HG03103 (cell line): Measurements from ENCODE around the gene KDM2B.
"Not testable (repeated sequence)": the region's sequence is repeated elsewhere in the genome, so short reads cannot be mapped to it uniquely, and the experiment has no call there.

ENCODE experiments used
- ATAC-seq: cut with Tn5 transposase; IDR thresholded peaks from one replicate; pipeline ENCODE4 v1.9.1; 2021; ENCODE audit warnings: low read depth; ENCODE audit not compliant: unreplicated experiment

Gene KDM2B

DNA sequence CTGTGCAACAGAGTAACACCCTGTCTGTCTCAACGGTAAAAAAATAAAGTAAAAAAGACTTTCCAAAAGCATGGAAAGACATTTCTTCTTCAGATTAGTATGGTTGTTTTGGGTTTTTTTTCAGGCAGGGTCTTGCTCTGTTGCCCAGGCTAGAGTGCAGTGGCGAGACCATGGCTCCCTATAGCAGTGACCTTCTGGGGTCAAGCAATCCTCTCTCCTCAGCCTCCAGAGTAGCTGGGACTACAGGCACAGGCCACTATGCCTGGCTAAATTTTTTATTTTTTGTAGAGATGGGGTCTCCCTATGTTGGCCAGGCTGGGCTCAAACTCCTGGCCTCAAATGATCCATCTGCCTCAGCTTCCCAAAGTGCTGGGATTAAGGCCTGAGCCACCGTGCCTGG is 72.8 kb downstream of the KDM2B start:
- no peak for ATAC-seq

DNA sequence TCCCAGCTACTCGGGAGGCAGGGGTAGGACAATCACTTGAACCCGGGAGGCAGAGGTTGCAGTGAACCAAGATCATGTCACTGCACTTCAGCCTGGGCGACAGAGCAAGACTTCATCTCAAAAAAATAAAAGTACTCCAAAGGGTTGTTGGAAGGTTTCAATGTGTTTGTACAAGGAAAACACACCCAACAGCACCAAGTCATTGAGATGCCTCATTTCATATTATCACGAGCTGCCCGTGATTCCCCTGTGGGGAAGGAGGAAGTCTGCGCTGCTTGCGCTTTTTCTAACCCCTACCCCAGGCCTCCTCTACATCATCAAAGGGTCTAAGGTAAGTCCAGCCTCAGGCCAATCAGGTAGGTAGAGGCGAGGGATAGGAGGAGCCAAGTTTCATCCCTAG is 73.6 kb downstream of the KDM2B start:
- ATAC-seq: no peak

DNA sequence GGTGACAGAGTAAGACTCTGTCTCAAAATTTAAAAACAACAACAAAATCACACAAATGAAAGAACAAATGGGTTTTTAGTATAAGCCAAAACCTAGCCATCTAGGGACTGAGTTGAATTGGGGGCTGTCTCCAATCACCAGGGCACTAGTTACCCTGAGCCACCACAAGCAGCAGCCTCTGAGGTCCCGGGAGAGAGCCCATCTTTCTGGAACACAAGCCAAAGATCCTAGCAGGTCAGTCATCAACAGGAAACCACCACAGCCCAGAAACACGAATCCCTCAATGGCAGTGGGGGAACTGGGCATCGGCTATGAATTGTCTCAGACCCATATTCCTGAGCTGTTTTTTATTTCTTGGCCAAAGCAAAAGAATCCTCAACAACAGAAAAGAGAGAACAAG is 75.3 kb downstream of the KDM2B start:
- no peak for ATAC-seq

DNA sequence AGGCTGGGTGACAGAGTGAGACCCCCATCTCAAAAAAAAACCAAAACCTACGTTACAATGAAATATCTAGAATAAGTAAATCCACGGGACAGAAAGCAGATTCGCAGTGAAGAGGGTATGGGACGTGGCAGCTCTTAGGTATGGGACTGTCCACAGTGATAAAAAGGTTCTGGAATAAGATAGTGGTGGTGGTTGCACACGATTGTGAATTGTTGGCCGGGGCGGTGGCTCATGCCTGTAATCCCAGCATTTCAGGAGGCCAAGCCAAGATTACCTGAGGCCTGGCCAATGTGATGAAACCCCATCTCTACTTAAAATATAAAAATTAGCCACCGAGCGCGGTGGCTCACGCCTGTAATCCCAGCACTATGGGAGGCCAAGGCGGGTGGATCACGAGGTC is 76.3 kb downstream of the KDM2B start:
- no peak for ATAC-seq

DNA sequence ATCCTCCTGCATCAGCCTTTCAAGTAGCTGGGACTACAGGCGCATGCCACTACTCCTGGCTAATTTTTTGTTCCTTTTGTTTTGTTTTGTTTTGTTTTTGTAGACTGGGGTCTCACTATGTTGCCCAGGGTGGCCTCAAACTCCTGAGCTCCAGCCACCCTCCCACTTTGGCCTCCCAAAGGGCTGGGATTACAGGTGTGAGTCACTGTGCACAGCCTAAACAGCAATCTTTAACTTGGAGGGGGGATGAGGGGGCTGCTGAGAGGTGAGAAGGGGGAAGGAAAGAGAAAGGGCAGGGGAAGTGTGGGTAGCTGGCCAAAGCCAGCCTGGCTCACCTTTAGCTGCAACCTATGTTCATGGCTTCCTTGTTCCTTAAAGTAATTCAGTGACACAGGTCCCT is 77.4 kb downstream of the KDM2B start:
- ATAC-seq: no peak

DNA sequence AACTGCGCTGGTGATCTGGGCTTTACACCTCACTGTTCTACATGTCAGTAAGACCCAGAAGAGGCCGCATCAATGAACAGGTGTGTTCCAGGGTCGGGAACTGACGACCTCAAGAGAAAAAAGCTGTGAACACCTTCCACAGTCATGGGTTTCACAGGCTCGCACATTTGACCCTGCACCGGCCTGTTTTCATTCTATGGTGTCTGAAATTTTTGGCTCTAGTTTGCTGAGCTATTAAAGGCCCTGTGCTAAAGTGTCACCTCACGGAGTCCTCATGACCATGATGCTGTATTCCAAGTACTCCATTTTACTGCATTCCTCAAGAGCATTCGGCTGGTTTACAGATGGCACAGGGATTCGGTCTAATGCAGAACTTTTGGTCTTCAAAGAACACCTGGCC is 78.9 kb downstream of the KDM2B start:
- ATAC-seq: no peak

DNA sequence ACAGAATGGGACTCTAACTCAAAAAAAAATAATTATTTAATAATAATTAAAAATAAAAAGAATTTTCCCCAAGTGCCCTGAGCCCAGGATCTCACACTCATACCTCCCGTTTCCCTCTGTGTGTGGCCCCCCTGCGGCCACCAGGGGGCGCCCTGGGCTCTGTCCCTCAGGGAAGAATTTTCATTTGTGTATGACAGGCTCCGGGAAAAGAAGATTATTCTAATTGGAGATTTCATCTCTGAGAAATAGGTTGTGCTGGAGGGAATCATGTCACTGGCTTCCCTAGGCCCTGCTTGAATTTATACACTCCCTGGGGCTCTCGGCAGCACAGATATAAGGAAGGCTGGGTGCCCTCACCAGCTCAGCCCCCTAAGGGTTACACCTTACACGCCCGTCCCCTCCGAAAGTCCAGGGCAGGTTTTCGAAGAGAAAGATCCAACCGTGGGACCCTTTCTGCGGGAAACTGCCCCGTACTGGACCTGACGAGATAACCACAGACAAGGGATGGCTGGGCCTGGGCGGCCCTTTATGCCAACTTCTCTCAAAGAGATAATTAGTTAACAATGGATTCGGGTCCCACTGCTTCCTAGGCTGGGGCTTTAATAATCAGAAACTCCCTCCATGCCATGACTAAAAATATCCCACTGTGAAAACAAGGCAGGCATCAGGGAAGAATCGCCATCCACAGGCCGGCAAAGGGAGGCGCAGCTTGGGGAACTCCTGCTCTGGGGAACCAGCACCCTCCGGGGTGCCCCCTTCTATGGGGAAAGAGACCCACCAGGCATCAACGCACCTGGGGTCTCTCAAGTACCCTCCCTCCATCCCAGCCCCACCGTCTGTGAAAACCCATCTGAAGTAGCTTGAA is 80.7 kb downstream of the KDM2B start:
- no peak for ATAC-seq

DNA sequence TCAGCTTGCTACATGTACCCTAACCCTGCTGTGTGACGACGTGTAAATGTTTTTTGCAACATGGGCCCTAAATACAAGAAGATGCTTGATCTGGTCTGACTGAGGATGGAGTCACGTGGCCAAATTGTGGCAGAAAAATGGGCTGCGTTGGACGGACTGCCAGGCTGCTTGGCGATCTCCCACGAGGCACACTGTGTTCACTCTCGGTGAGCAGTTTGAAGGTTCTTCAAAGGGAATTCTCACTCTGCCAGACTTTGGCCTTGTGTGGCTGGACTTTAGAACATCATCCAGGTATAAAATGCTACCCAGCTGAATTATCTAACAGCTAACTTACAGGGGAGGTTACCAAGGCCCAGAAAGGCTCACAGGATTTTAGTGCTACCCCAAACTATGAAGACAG is 85.1 kb downstream of the KDM2B start:
- no peak for ATAC-seq

DNA sequence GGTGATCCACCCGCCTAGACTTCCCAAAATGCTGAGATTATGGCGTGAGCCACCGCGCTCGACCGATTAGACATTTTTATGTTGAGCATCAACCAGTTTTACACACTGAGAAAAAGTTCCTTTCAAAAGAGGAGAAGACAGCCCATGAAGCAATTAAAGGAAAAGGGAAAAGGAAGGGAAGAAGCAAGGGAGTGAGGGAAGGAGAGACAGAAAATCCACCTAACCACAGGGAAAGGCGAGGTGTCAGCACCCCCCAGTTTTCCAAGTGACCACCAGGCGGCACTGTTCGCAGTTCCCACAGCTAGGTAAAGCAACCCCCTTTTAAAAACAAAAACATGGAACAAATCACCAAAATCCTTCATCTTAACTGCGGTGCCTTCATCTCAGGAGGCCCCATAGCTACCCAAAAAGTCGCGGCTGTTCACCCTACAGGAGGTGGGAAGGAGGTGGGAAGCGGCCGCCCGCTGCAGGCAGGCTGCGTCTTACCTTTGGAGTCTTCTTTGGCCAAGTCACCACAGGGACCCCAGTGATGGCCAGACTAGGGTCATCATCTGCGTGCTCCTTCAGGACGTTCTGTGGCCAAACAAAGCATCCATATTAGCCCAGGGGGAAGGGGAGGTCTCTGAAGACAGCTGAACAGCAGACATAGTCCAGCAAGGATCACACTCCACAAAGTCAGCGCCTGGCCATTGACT is 86.6 kb downstream of the KDM2B start:
- ATAC-seq: no peak

DNA sequence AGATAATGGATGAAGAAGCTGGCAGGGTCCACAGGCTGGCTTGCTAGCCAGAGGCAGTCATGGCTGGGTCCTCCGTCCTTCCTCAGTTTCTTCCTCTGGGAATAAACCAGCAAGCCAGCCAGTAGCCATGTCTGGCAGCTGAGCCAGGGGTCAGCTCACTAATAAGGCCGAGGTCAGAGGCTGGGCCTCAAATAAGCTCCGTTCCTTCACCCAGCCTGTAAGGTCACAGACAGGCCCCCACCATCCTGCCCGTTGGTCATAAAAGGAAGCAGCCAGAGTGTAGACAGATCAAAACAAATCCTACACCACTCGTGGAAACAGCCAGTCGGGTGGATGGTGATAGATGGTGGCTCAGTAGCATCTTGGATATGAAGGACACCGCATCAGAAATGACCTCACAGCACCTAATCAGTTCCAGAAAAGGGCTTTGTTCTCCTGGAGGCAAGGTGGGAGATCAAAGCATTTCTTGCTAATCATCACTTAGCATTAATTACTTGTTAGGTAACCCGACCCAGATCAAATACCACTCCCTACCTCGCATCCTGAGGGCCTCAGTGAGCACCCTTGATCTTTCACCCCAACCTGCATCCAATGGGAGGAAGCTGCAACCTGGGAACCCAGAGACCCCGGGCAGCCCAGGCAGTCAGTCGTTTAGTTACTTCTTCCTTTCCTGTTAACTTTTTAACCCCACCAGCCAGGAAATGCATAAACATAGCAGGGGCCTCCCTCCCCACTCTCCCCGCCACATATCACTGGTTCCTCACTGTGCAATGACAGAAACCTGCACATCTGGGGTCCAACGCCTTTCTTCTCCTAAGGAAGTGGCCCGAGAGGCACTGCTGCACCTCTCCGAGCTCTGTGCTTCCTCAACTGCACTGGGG is 90.2 kb downstream of the KDM2B start:
- no peak for ATAC-seq

DNA sequence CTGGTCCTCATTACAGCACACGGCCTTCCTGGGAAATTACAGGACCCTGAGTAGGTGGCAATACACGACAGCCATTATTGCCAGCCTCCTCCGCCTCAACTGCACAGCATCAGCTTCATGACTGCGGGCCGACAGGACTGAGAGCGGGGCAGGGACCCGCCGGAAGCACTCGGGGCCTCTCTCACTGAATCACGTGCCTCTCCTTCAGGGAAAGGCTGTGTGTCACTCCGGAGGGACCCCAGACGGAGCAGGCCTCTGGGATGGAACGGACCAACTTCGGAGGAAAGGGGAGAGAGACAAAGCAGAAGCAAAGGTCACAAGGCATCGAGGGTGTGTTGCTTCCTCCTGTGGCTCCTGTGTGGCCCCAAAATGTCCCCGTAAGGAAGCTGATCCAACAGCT is 90.9 kb downstream of the KDM2B start:
- ATAC-seq: no peak

DNA sequence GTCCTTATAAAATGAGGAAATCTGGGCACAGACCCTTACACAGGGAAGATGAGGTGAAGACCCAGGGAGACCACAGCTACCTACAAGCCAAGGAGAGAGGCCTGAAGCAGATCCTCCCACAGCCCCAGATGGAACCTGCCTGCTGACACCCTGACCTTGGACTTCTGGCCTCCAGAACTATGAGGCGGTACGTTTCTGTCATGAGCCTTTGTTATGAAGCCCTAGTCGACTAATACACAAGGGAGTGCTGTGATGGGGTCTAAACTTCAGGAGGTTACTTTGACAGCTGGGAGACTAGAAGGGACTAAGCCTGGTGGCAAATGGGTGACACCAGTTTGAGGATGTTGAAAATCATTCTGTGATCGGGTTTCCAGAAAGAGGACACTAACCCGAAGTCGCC is 95.9 kb downstream of the KDM2B start:
- no peak for ATAC-seq

DNA sequence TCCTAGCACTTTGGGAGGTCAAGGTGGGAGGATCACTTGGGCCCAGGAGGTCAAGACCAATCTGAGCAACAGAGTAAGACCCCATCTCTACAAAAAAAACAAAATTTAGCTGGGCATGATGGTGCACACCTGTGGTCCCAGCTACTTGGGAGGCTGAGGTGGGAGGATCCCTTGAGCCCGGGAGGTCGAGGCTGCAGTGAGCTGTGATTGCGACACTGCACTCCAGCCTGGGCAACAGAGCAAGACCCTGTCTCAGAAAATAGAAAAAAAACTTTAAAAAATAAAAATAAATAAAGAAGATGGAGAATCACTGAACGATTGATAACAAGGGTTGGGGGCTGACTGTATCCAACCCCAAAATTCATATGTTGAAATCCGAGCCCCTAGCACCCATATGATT is 96.3 kb downstream of the KDM2B start:
- ATAC-seq: not testable (repeated sequence)

DNA sequence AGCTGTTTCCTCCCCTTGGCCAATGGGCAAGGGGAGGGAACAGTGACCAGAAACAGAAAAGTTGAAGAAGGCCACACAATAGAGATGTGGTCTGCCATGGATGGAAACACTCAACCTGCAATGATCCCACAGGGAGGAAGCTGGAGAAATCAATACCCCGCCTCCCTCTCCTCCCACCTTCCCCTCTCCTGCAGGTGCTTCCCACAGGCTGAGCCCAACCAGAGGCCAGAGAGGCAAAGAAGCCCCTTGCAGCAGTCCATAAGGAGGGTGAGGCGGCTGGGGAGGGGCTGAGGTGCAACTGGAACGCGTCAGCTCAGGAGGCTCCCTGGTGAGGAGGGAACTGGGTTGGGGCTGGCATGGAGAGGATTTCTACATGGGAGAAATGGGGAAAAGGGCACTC is 96.9 kb downstream of the KDM2B start:
- ATAC-seq: no peak

DNA sequence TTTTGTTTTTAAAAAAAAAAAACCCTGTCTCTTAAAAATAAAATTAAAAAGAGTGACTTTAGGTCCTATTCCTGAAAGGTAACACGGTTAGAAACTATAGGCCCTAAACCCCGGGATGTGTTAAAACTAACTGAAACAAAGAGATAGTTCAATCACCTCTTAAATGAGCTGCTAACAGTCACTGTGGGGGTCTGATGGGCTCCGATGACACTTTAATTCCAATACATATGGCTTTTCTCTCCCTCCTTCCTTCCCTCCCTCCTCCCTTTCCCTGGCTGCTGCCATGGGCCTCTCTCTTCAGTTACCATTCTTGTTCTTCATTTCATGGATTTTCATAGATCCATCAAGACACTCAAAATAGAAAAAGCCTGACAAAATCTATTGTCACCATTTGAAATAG is 104.3 kb downstream of the KDM2B start:
- no peak for ATAC-seq

DNA sequence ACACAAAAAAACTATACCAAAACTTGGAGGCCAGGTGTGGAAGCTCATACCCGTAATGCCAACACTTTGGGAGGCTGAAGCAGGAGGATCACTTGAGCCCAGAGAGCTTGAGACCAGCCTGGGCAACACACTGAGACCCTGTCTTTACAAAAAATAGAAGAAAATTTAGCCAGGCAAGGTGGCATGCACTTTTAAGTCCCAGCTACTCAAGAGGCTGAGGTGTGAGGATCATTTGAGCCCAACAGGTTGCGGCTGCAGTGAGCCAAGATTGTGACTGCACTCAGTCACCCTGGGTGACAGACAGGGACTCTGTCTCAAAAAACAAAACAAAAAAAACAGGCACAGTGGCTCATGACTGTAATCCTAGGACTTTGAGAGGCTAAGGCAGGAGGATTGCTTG is 105.5 kb downstream of the KDM2B start:
- ATAC-seq: no peak

DNA sequence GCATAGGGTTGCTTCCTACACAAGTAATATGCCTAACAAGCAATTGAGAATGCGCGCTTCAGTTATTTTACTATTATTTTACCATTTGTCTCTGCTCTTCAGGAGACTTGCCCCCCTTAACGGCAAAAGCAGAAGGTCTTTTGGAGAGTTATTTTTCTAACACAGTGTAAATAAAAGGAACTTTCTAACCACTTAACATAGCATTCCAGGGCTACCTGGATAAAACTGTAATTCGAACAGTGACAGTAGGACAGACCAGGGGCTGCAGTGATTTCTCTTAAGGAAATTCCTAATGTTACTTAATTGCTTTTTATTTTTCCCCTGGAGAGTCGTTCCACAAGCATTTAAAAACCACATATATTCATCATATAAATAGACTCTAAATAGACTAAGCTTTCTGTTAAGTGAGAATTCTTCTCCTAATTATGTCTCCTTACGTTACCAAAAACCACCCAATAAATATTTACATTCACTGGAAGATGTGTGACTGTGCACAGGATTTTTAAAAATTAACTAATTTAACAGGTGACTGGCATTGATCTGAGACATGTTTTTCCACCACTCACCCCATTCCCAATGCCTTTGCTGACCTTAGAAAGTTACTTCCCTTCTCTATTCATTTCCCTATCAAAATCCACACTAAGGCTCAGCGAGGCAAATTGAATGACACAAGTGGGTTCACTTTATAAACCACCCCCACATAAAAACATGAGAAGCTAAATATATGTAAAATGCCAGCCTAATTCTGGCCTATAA is 108.5 kb downstream of the KDM2B start:
- no peak for ATAC-seq

DNA sequence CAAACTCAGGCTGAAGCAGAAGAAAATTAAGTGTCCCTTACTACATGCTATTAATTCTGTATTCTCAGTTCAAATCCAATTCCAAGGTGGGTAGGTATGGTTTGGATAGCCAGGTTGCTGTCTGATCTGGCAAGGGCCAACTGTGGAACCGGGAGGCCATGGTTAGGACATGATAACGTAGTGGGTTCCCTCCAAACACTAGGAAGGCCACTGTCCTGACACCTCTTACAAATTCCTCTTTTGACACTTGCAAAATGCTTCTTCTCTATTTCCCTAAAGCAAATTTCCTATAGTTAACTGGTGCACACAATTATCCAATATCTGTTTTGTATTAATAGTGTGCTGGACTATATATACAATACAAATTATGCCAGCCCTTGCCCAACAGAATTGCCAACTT is 110.1 kb downstream of the KDM2B start:
- no peak for ATAC-seq

DNA sequence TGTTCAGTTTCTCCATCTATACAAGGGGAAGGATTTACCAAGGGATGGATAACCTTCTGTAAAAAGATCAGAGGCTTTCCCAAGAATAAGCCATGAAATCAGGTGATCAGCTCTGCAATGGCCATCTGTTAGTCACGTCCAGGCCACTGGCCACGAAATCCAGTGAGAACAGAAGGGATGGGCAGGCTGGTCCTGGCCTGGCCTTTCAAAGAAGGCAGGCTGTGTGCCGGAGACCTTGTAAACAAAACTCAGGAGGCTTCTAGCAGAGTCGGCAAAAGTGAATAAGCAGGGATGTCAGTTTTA is 112.4 kb downstream of the KDM2B start:
- no peak for ATAC-seq

DNA sequence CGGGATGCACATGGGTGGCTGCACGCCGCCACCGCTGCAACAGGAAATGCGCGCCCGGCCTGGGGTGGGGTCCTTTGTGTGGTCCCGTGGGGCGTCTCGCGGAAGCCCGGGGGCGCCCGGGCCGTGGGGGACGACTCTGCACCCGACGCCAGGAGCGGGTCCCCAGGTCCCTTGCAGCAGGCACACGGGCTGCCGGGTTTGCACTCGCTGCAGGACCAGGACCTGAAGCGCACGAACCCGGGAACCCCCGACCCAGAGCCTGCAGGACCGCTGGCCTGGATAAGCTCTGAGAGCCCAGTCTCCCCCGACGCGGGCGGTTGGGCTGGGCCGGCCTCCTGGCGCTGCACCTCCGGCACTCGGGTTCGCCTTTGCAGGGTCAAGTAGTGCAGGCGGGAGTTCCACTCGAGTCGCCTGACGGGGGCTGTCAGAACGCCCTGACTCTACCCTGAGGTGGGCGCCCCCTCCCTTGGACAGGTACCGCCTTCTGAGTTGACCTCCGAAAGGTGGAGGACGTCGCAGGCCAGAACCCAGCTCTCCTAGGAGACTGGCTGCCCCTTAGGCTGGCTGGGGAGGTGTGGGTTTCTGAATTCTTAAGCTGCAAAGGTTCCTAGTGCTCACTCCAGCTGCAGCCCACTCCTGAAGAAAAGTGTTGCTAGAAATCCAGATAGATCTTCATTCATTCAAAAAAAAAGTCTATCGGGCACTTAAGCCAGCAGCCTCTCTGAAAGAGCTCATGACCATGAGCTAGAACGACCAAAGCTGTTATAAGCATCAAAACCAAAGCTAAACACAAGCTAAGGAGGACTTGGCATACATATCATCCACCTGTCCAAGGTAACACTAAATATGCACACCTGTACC is 113.0 kb downstream of the KDM2B start:
- ATAC-seq: peak; percentile 5
